Skin of body (tissue), 2 donors: ENCODE results near the gene ATP2C2. TPM values are rescaled to one million over a fixed set of nuclear protein-coding genes. Genes with fewer than 3 reads are reported as not detected.
"Not testable (repeated sequence)": the region's sequence is repeated elsewhere in the genome, so short reads cannot be mapped to it uniquely, and the experiment has no call there.

Experiments
- DNase-seq: peaks from one replicate; lab custom pipeline; 2025; lab: John Stamatoyannopoulos, UW
- total RNA-seq: library from RNA; depleted of rRNA; stranded (reverse); fragments of >200 nt; gene quantifications from one replicate; pipeline ENCODE4 v1.2.3, GENCODE V29; 2014

The ATP2C2 gene
- total RNA-seq, 1 donor from 2014 or later = 25.9 TPM

DNA sequence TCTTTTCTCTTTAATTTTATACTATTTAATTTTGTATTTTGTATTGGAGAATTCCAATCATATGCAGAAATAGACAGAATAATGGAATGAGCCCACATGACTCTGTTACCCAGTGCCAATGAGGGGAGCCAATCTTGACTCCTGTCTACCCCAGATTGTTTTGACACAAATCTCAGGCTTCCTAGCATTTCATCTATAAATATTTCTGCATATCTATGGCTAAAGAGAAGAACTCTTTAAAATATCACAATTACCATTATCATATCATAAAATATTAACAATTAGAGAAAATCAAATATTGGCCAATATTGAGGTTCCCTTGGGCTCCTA is 23.7 kb downstream of the ATP2C2 start:
- DNase-seq = no peak

DNA sequence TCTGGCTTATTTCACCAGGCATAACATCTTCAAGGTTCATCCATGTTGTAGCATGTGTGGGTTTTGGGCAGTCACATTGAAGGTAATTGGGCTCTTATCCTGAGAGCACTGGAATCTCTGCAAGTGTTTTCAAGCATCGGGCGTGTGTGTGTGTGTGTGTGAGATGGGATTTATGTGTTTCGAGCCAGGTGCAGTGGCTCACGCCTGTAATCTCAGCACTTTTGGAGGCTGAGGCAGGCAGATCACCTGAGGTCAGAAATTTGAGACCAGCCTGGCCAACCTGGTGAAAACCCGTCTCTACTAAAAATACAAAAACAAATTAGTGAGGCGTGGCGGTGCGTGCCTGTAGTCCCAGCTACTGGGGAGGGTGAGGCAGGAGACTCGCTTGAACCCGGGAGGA is 27.7 kb downstream of the ATP2C2 start:
- DNase-seq = not testable (repeated sequence)

DNA sequence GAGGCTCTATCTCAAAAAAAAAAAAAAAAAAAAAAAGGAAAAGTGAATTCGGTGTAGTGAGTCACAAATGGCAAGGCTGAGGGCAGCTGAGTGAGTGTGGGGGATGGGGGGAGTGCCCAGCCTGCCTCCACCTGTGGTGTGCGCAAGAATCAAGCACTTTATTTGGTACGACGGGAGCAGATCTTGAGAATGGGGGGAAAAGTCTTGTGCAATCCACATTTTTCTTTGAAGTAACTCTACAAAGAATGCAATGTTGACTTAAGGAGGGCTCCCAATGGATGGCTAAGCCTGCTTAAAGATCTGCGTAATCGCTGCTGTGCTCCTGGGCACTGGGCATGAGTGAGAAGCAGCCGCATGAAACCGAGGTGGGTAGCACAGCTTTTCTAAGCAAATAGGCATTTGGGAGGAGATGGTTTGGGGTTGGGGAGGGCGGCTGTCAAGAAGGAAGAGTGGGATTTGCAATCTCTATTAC is 28.2 kb downstream of the ATP2C2 start:
- no peak for DNase-seq

DNA sequence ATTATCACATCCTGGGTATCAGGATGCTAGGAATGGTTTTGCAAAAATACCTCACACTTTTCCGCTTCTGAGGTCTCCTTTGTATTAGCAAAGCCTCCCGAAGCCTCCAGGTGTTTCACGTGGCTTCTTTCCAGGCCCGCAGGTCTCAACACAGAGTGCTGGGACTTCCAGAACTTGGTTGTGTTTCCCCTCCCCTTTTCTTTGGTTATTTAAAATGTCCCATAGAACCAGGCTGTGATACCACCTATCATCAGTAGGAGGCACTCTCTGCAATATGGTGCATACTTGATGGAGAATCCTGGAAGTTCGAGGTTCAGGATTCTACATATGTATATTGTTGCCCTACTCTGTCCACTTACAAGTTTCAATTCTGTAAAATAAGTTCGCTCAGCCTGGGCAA is 28.8 kb downstream of the ATP2C2 start:
- DNase-seq = no peak

DNA sequence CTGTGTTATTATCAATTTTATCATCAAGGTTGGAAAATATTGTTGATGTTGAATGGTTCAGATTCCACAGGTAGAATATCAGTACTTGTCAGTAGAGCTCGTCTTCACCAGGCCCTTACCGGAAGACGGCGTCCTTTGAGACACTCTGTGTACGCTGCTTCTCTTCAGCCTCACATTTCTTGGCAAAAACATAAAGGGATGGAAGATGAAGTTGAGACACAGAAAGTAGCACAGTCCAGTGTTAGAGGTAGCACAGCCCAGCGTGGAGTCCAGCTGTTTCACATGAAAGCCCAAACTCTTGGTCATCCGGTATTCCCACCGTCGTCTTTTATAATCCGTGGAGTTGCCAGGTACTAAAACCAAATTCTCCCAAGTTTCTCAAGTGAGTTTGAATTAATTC is 30.4 kb downstream of the ATP2C2 start:
- DNase-seq = no peak

DNA sequence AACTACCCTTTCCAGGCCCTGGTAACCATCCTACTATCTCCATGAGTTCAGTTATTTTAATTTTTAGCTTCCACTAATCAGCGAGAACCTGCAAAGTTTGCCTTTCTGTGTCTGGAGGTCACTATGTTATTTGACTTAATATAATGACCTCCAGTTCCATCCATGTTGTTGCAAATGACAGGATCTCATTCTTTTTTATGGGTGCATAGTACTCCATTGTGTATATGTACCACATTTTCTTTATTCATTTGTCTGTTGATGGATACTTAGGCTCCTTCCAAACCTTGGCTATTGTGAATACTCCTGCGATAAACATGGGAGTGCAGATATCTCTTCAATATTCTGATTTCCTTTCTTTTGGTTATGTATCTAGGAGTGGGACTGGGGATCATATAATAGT is 31.6 kb downstream of the ATP2C2 start:
- not testable (repeated sequence) for DNase-seq

DNA sequence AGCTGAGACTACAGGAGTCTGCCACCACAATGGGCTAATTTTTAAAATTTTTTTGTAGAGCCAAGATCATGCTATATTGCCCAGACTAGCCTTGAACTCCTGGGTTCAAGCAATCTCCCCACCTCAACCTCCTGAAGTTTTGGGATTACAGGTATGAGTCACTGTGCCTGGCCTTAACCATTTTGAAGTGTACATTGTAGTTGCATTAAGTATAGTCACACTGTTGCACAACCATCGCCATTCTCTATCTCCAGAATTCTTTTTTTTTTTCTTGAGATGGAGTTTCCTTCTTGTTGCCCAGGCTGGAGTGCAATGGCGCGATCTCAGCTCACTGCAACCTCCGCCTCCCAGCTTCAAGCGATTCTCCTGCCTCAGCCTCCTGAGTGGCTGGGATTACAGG is 35.1 kb downstream of the ATP2C2 start:
- not testable (repeated sequence) for DNase-seq

DNA sequence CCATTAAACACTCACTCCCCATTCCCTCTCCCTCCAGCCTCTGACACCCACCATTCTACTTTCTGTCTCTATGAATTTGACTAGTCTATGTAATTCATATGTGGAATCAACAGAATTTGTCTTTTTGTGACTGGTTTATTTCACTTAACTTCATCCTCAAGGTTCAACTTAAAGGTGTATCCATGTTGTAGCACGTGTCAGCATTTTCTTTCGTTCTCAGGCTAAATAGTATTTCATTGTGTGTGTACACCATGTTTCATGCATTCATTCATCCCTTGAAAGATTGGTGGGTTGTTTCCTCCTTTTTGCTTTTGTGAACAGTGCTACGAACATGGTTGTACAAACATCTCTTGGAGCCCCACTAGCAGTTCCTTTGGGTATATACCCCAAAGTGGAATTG is 36.0 kb downstream of the ATP2C2 start:
- no peak for DNase-seq

DNA sequence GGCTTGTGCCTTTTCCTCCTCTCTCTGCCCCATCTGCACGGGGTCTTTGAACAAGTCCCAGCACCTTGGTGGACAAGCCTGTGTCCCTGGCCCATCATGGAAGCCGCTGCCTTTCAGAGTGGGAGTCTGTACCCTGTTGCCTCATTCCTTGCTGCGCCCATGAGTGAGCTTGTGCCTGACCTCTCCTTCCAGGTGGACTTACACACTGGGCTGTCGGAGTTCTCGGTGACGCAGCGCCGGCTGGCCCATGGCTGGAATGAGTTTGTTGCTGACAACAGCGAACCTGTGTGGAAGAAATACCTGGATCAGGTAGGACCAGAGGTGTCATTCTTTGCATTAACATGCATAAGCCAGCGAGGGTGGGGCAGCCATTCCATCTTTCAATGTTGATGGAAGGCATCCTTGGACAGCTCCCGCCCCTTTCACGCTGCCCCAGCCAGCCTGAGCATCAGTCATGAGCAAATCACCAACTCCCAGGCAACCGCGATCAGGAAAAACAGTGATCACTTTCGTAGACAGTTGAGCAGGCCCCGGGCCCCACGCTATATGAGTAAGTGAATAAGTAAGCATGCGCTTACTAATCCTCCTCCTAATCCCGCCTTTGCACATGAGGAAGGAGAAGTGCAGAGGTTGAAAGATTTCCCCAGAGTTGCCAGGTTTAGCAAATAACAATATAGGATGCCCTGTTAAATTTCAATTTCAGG is 36.8 kb downstream of the ATP2C2 start:
- DNase-seq = no peak

DNA sequence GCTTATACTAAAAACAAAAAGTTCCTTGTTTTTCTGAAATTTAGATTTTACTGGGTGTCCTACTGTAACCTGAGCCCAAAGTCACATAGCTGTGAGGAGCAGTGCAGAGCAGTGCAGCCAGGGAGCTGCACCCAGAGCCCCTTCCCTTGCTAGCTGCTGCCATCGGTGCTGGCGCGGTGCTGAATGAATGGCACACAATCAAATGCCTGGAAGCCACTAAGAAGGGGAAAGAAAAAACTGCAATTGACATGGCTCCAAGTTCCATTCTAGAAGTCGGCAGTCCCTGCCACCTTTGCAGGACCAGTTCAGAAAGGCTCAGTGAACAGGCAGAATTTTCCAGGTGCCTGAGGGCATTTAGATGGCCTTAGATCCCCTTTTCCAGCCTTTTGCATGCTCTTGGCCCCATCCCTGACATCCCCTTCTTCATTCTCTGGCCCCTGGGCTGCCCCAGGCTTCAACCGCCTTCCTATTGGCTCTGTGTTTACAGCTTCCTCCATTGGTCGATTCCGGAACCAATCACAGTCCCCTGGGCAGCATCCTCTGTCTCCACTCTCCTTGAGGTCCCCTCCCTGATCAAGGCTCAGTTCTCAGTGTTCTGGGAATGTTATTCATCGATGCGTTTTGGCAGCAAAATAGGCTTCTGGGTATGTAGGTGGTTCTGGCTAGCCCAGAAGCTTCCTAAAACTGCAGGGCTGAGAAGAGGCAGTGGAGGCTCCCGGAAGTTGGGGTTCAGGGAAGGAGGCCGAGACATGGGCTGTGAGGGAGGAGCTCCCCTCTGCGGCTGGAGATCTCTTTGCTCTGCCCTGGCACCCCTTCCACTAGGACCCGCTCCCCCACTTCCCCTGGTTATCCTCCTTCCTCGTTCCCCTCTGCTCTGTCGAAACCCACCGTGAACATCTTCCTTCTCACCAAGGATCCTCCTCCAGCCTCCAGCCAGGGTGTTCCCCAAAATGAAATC is 37.9 kb downstream of the ATP2C2 start:
- no peak for DNase-seq

DNA sequence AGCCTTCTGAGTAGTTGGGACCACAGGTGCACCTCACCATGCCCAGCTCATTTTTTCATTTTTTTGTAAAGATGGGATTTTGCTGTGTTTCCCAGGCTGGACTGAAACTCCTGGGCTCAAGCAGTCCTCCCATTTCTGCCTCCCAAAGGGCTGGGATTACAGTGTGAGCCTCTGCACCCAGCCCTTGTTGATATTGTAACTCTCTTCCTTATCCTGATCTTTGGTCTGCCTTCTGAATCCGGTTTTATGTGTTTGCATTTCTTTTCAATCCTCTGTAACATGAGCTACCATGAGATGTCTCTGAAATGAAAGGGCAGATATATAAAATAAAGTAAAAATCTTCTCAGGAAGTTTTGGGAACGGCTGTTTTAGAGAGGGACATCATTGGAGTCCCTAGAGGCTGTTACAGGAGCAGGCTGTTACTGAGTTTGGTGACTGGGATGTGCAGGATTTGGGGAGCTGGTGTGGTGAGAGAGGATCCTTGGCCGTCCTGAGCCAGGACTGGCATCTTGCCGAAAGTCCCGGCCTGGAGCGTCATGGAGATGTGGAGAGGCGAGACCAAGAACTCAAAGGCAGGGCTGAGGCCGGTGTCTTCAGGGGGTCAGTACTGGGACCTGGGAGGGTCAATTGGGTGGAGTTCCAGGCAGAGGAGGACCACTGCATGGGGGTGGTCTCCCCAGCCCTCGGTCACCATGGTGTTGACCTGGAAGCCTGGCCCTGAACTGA is 39.4 kb downstream of the ATP2C2 start:
- DNase-seq = no peak

DNA sequence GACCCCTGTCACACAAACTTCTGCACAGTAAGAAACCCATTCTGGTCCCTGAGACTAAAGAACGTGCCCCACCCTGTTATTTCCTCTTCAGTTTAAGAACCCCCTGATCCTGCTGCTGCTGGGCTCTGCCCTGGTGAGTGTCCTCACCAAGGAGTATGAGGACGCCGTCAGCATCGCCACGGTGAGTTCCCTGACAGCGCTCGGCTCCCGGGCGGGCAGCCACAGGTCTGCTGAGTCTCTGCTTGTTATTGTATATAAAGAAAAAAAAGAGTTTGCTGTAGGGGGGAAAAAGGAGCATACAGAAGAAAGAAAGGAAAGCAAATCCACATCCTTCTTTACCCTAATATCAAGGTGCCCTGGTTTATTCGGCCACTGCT is 40.0 kb downstream of the ATP2C2 start:
- DNase-seq = no peak

DNA sequence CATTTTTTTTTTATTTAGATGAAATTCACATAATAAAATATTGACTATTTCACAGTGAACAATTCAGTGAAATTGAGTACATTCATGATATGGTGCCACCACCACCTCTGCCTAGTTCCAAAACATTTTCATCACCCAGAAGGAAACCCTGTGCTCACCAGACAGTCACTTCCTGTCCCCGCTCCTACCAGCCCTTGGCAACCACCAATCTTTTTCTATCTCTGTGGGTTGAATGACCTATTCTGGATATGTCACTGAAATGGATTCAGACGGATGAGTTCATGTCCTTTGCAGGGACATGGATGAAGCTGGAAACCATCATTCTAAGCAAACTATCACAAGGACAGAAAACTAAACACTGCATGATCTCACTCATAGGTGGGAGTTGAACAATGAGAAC is 40.5 kb downstream of the ATP2C2 start:
- DNase-seq = no peak

DNA sequence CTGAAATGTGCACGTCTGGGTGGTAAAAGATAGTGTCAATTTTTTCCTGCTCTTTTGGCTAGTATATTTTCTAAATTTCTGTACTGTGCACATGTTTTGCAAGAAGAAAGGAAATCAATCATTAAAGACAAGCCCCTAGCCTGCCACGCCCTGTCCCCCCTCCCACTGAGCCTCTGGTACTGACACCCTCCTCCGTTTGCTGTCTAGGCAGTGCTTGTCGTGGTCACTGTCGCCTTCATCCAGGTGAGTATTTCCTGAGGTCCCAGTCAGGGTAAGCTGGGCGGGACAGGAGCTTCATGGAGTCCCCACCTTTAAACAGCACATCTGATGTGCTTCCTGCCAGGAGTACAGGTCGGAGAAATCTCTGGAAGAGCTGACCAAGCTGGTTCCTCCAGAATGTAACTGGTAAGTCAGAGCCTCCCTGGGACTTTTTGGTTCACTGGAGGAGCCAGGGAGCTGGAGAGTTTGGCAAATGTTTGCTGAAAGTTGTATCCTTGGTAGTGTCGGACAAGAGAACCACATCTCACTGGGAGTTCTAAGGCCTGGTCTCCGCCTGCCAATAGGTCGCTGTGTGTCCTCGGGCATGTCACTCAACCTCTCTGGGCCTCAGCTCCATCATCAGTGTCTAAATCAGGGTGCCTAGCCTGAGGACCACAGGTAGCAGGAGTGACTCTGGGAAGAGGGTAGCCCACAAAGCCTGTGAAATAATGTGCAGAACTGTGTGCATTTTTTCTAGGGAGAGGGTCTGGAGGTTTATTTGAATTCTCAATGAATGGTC is 42.2 kb downstream of the ATP2C2 start:
- DNase-seq = no peak

DNA sequence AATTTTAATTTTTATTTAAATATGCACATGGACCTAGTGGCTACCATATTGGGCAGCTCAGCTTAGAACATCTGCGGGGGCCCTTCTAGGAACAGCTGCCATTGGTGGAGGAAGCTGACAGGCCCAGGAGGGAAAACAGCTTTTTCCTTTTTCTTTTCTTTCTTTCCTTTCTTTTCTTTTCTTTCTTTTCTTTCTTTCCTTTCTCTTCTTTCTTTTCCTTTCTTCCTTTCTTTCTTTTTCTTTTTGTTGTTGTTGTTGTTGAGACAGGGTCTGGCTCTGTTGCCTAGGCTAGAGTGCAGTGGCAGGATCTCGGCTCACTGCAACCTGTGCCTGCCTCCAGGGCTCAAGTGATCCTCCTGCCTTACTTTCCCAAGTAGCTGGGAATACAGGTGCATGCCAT is 43.4 kb downstream of the ATP2C2 start:
- DNase-seq = no peak

DNA sequence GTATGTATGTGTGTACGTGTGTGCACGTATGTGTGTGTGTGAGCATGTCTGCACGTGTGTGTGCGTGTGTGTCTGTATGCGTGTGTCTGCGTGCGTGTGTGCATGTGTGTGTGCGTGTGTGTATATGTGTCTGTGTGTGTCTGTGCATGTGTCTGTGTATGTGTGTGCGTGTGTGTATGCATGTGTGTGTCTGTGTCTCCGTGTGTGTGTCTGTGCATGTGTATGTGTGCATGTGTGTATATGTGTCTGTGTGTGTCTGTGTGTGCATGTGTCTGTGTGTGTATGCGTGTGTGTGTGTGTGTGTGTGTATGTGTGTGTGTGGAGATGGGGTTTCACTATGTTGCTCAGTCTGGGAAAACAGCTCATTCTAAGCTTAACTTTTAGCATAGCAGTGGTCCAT is 43.9 kb downstream of the ATP2C2 start:
- no peak for DNase-seq

DNA sequence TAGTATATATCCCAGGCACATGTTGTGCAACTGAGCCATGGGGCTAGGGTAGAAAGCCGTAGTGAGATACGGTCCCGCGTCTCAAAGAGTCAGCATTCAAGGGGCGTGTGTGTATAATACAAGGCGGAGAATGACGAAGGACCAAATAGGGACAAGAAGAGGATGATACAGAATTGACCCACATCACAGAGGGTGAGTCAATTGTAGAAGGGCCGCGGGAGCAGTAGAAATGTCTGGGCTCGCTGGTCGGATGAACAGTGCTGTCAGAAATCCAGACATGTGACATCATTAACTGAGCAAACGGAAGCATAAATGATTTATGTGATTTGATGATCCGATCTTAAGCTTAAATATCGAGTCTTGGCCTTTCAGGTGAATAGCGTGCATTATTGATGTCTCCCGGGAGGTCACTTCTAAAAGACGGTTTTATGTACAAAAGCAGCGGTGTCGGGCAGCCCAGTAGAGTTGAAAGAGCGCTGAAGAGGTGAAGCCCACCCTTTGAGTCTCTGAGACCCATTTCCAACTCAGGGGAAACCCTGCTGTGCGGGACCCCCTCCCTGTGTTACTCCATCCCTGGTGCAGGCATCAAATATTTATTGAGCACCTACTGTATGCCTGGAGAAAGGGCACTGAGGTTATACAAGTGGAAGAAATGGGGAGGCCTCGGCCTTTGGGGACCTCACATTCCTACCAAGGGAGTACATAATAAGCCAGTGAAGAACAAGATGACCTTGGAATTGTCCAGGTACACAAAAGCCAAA is 45.1 kb downstream of the ATP2C2 start:
- no peak for DNase-seq

DNA sequence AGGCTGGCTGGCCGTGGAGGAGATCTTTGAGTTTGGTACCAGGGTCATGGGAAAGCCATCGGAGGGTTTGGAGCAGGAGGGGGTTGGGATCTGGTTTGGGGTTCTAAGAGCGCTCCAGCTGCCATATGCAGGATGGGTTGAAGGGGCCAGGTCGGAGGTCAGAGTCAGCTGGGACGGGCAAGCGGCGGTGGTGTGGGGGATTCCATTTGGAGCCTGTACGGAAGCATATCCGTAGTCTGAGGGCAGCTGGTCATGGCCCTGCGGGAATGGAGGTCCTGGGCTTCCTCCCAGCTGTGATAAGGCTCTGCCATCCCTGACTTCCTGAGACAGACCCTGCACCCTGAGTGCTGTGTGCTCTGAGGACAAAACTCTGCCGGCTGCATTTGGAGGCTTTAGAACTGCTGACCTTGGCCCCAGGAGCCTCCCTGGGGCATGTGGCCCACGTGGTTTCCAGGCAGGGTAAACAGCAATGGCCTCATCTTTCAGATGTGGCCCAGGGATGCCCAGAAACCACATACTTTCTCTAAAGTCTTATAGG is 46.5 kb downstream of the ATP2C2 start:
- DNase-seq = no peak

DNA sequence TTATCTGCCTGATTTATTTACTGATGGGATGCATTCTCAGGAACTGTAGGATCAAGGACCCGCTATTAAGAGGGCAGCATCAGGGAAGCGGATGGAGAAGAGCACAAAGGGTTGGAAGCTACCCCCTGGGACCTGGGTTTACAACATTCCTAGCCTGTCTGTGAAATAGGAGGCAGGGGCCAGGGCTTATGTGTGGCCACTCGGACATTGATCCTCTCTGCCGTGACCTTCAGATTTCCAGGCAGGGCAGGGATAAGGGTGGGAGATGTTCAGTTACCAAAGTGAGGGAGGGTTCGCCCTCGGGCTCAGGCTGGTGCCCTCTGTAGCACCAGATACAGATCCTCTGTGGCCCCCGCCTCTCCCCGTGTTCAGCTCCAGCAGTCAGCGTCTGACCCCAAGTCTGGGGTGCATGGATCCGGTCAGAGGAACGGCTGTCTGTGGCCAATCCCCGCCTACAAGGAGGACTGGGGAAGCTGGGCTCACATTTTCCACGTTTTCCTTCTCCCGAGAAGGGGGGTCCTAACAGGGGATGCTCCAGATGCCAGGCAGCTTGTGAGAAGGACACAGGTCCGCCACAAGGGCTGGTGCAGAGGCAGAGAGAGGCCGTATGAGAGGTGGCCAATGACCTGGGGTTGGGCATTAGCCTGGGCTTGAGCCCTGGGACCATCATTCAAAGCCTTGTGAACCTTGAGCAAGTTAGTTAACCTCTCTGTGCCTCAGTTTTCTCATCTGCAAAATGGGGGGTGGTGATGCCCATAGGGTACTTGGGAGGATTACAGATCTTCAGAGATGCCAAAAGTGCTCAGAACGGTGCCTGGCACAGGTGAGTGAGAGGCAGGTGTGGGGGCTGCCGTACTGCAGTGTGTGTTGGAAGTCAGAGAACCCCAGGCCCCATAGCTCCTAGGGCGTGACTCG is 48.3 kb downstream of the ATP2C2 start:
- no peak for DNase-seq
